HepG2 (cell line): ENCODE data around the gene DSCAM. TPM values are rescaled to one million over a fixed set of nuclear protein-coding genes. Genes with fewer than 3 reads are reported as not detected.

ENCODE experiments used
- ATAC-seq: fragments of 200-7000 bp; cut with Tn5 transposase; 3 replicates; pipeline ENCODE4 v1.9.1; 2020; ENCODE audit warnings: mild to moderate bottlenecking, moderate library complexity
- BruUV-seq: library from RNA; stranded (reverse); fragments of 400-500 nt; replicated peaks from 2 replicates; lab custom pipeline; 2021; lab: Mats Ljungman, UMichigan
- CTCF ChIA-PET: fragments of 300-600 bp; formaldehyde crosslinking; extraction: SDS; loops from one replicate; lab custom pipeline; 2021; ENCODE audit warnings: low total read pairs, inconsistent platforms, low intra/inter-chr PET ratio; lab: Yijun Ruan, JAX
- POLR2A ChIA-PET: fragments of 350-600 bp; sonication (Branson Sonifier 250); formaldehyde crosslinking; loops from one replicate; lab custom pipeline; 2020; ENCODE audit warnings: antibody characterized with exemption, inconsistent platforms; lab: Yijun Ruan, JAX
- DNase-seq: peaks from one replicate; pipeline ENCODE4 v3.0.0-alpha.2; 2015; ENCODE audit warnings: low spot score
- FAIRE-seq: peaks from 3 replicates; lab custom pipeline; 2011; peaks lifted over from hg19 to GRCh38; lab: Jason Lieb, UNC
- H2AFZ ChIP-seq: one replicate; pipeline ENCODE4 v1.6.1; 2011; ENCODE audit warnings: low read length, inconsistent platforms
- H3K27ac ChIP-seq: fragments of 300-600 bp; 3 replicates; pipeline ENCODE4 v1.8.0; 2011; ENCODE audit warnings: mixed run types, mild to moderate bottlenecking, mixed read lengths, low read length, inconsistent platforms; ENCODE audit not compliant: insufficient read depth; ENCODE audit errors: extremely low read length
- H3K27me3 ChIP-seq, 2 experiments: fragments of 200-600 bp in 1 of 2; 2 replicates in 1 of 2; 3 replicates in 1 of 2; pipeline versions ENCODE4 v1.6.0 to v1.8.0; 2011; ENCODE audit warnings: low read length in 2 of 2, mild to moderate bottlenecking in 2 of 2, moderate library complexity in 2 of 2, inconsistent platforms in 1 of 2; ENCODE audit not compliant: insufficient read depth in 2 of 2, control insufficient read depth in 1 of 2
- H3K36me3 ChIP-seq, 2 experiments: fragments of 200-600 bp in 1 of 2; replicated peaks in 1 of 2; 2 replicates in 1 of 2; 3 replicates in 1 of 2; pipeline versions ENCODE4 v1.5.1 to v1.8.0; 2011; ENCODE audit warnings: low read length in 2 of 2, inconsistent platforms in 1 of 2; ENCODE audit not compliant: insufficient read depth in 2 of 2, control insufficient read depth in 1 of 2
- H3K4me1 ChIP-seq: 2 replicates; pipeline ENCODE4 v1.5.1; 2012; ENCODE audit warnings: low read length, inconsistent platforms; ENCODE audit not compliant: insufficient read depth
- H3K4me2 ChIP-seq: 2 replicates; pipeline ENCODE4 v1.6.0; 2011; ENCODE audit warnings: low read depth, low read length, inconsistent platforms
- H3K4me3 ChIP-seq, 3 experiments: fragments of 200-600 bp in 1 of 3; sonication (generic), shearing (Covaris generic) in 1 of 3; replicated peaks in 1 of 3; 2 replicates each; pipeline ENCODE4 v1.5.1; 2011 to 2016; ENCODE audit warnings: low read length in 3 of 3, inconsistent platforms in 2 of 3, low read depth in 2 of 3, mild to moderate bottlenecking in 2 of 3, control low read depth in 1 of 3, mixed read lengths in 1 of 3; ENCODE audit not compliant: insufficient read depth in 1 of 3
- H3K79me2 ChIP-seq: one replicate; pipeline ENCODE4 v1.6.1; 2011; ENCODE audit warnings: low read length, inconsistent platforms; ENCODE audit not compliant: insufficient read depth
- H3K9ac ChIP-seq: 2 replicates; pipeline ENCODE4 v1.6.0; 2011; ENCODE audit warnings: mild to moderate bottlenecking, low read depth, low read length, inconsistent platforms; ENCODE audit not compliant: insufficient read depth
- H3K9me3 ChIP-seq: 2 replicates; pipeline ENCODE4 v1.5.1; 2012; ENCODE audit warnings: mild to moderate bottlenecking, low read length
- H4K20me1 ChIP-seq: 2 replicates; pipeline ENCODE4 v1.6.0; 2011; ENCODE audit warnings: inconsistent platforms, mild to moderate bottlenecking, low read length, moderate library complexity; ENCODE audit not compliant: insufficient read depth
- BRCA1 ChIP-seq: sonication (generic); formaldehyde crosslinking; IDR thresholded peaks from 2 replicates; pipeline ENCODE4 v1.4.0; 2020; ENCODE audit warnings: missing genetic modification reagents
- CEBPB ChIP-seq: IDR thresholded peaks from 2 replicates; pipeline ENCODE4 v1.6.1; 2011; ENCODE audit warnings: low read depth, low read length, improper control_type of control experiment, borderline replicate concordance
- FOXC1 ChIP-seq: sonication (generic); formaldehyde crosslinking; IDR thresholded peaks from 2 replicates; pipeline ENCODE4 v1.8.0; 2022; ENCODE audit warnings: mild to moderate bottlenecking, missing genetic modification reagents, borderline replicate concordance
- FUBP1 ChIP-seq: sonication (generic); formaldehyde crosslinking; IDR thresholded peaks from 2 replicates; pipeline ENCODE4 v1.5.1; 2020; ENCODE audit warnings: missing genetic modification reagents, mild to moderate bottlenecking, borderline replicate concordance
- SIN3B ChIP-seq: fragments of 150-350 bp; IDR thresholded peaks from 2 replicates; pipeline ENCODE4 v1.6.1; 2014; ENCODE audit warnings: low read length
- SRSF1 ChIP-seq: fragments of 200-400 bp; formaldehyde crosslinking; optimal IDR thresholded peaks from 2 replicates; pipeline ENCODE3; 2017; ENCODE audit warnings: mild to moderate bottlenecking, low read depth, low read length, moderate library complexity
- TRAFD1 ChIP-seq: sonication (generic); formaldehyde crosslinking; IDR thresholded peaks from 2 replicates; pipeline ENCODE4 v1.5.1; 2020; ENCODE audit warnings: missing genetic modification reagents, mild to moderate bottlenecking, borderline replicate concordance
- ZNF274 ChIP-seq: sonication (generic); formaldehyde crosslinking; IDR thresholded peaks from 2 replicates; pipeline ENCODE4 v1.5.1; 2020; ENCODE audit warnings: mild to moderate bottlenecking, missing genetic modification reagents
- ZNF687 ChIP-seq: sonication (generic); formaldehyde crosslinking; IDR thresholded peaks from 2 replicates; pipeline ENCODE4 v1.5.1; 2020; ENCODE audit warnings: mild to moderate bottlenecking, missing genetic modification reagents, moderate library complexity
- WGBS: methylation state at CpG from one replicate; pipeline ENCODE4 v1.1.6; 2017; ENCODE audit warnings: low lambda C conversion rate; 5-methylcytosine and 5-hydroxymethylcytosine counted together
- in situ Hi-C: cut with HindIII; loops from 2 replicates; pipeline ENCODE4 v1.10.0; 2017; ENCODE audit warnings: low pct_unique_long_range_greater_than_20kb; ENCODE audit not compliant: extremely low pct_ligation_motif_present
- intact Hi-C: fragments of 100-400 bp; cut with micrococcal nuclease; formaldehyde crosslinking; loops from one replicate; pipeline ENCODE4 v1.10.0; 2022; ENCODE audit not compliant: unreplicated experiment
- polyA plus RNA-seq, 8 experiments: library from polyadenylated mRNA; depleted of rRNA in 3 of 8; stranded (reverse) in 7 of 8; unstranded in 1 of 8; fragments of >200 nt; fragmentation: Illumina TruSeq in 4 of 8; extraction: Trizol in 4 of 8; gene quantifications; 2 replicates each; pipeline versions ENCODE4 v1.2.1 to v1.2.3, GENCODE V29; 2011 to 2016; ENCODE audit warnings: low read depth in 4 of 8, missing spikeins in 1 of 8, mixed read lengths in 1 of 8; ENCODE audit not compliant: insufficient read depth in 1 of 8
- total RNA-seq, 5 experiments: library from RNA; depleted of rRNA; stranded (reverse); fragments of >200 nt; fragmentation: Illumina TruSeq; extraction: Trizol; gene quantifications; 2 replicates each; pipeline ENCODE4 v1.2.3, GENCODE V29; 2016; ENCODE audit warnings: low read depth in 1 of 5

The DSCAM gene
- total and polyA plus RNA-seq, 2 of the 13 experiments (the other 11 are each of a cell fraction or from before 2014, with no cell fraction given): not detected

GRCh38 chr21:40169971-40170370 lies 677.0 kb downstream of the DSCAM start (continued):
- TF ChIP-seq ZNF687 (CRISPR knock-in tag): no peak
- TF ChIP-seq SRSF1: no peak

- no TSS peak for BruUV-seq
- peaks cover 88% of the 10 kb centered on the region for H3K9me3 ChIP-seq
- H3K4me2 ChIP-seq: no peak overlapping the region
- H3K79me2 ChIP-seq: no peaks in the 10 kb centered on the region
- POLR2A ChIA-PET: no interaction called here
- intact Hi-C loops: no loop called here
- no peak overlapping the region for H3K4me3 ChIP-seq
- H3K9ac ChIP-seq: no peak overlapping the region
- WGBS: 11% methylated on average over 6 of the region's 6 CpGs
- CTCF ChIA-PET: no interaction called here
- TF ChIP-seq CEBPB: peak; percentile 4; the same call in 1 of the 2 replicates
- no peak for TF ChIP-seq SIN3B
- no peak for TF ChIP-seq FOXC1 (CRISPR knock-in tag)
- TF ChIP-seq TRAFD1: no peak
- TF ChIP-seq FUBP1 (CRISPR knock-in tag): no peak
- TF ChIP-seq BRCA1 (CRISPR knock-in tag): no peak
- TF ChIP-seq ZNF274 (CRISPR knock-in tag): no peak
- no peaks in the 10 kb centered on the region for H3K4me1 ChIP-seq
- no peak overlapping the region for H2AFZ ChIP-seq
- H3K36me3 ChIP-seq: no peaks in the 10 kb centered on the region
- FAIRE-seq (no peak), ATAC-seq (no peak), DNase-seq (no peak)
- H4K20me1 ChIP-seq: no peaks in the 10 kb centered on the region
- no peak overlapping the region for H3K27ac ChIP-seq
- in situ Hi-C loops: no loop called here
- H3K27me3 ChIP-seq: no peaks in the 10 kb centered on the region
Observed at GRCh38 chr21:40166291-40166843, 680.6 kb downstream of the DSCAM start.
